GM12878 (cell line): ENCODE measurements around the gene CALN1. TPM values are rescaled to one million over a fixed set of nuclear protein-coding genes. Genes with fewer than 3 reads are reported as not detected.

Experiments
- ATAC-seq: fragments of 200-7000 bp; cut with Tn5 transposase; 3 replicates; pipeline ENCODE4 v1.9.1; 2020; ENCODE audit warnings: mild to moderate bottlenecking, moderate library complexity
- BruUV-seq: library from RNA; stranded (reverse); fragments of 400-500 nt; replicated peaks from 2 replicates; lab custom pipeline; 2021; lab: Mats Ljungman, UMichigan
- CTCF ChIA-PET: fragments of 300-600 bp; sonication (Branson Sonifier 250); formaldehyde crosslinking; extraction: SDS; loops from one replicate; lab custom pipeline; 2021; ENCODE audit warnings: inconsistent platforms; lab: Yijun Ruan, JAX
- POLR2A ChIA-PET: fragments of 350-600 bp; formaldehyde crosslinking; extraction: SDS; loops from one replicate; lab custom pipeline; 2021; ENCODE audit warnings: inconsistent platforms; lab: Charles Lee
- RAD21 ChIA-PET: fragments of 300-600 bp; sonication (Branson Sonifier 250); formaldehyde crosslinking; loops from one replicate; lab custom pipeline; 2023; ENCODE audit warnings: antibody characterized with exemption; ENCODE audit not compliant: unreplicated experiment; lab: Charles Lee
- SMC1A ChIA-PET: fragments of 300-600 bp; sonication (Branson Sonifier 250); formaldehyde crosslinking; loops from one replicate; lab custom pipeline; 2023; ENCODE audit not compliant: unreplicated experiment, uncharacterized antibody; lab: Charles Lee
- DNase-seq: peaks from one replicate; pipeline ENCODE4 v3.0.0-alpha.2; 2011; ENCODE audit warnings: low read depth, low spot score
- FAIRE-seq: peaks from 3 replicates; lab custom pipeline; 2011; peaks lifted over from hg19 to GRCh38; lab: Jason Lieb, UNC
- H2AFZ ChIP-seq: 2 replicates; pipeline ENCODE4 v1.6.0; 2011; ENCODE audit warnings: low read depth, low read length, control low read depth; ENCODE audit not compliant: control insufficient read depth
- H3K27ac ChIP-seq: 2 replicates; pipeline ENCODE4 v1.5.1; 2011; ENCODE audit warnings: control low read depth; ENCODE audit not compliant: control insufficient read depth, insufficient read depth
- H3K27me3 ChIP-seq, 2 experiments: replicated peaks in 1 of 2; 2 replicates each; pipeline versions ENCODE4 v1.6.0 to v1.6.1; 2011; ENCODE audit warnings: low read length in 1 of 2; ENCODE audit not compliant: control insufficient read depth in 2 of 2, insufficient read depth in 2 of 2
- H3K36me3 ChIP-seq, 2 experiments: 2 replicates each; pipeline ENCODE4 v1.5.1; 2011; ENCODE audit warnings: low read length in 1 of 2; ENCODE audit not compliant: control insufficient read depth in 2 of 2, insufficient read depth in 2 of 2
- H3K4me1 ChIP-seq: 2 replicates; pipeline ENCODE4 v1.6.1; 2011; ENCODE audit warnings: mild to moderate bottlenecking, low read length, moderate library complexity, mixed read lengths; ENCODE audit not compliant: control insufficient read depth, insufficient read depth
- H3K4me2 ChIP-seq: 2 replicates; pipeline ENCODE4 v1.6.0; 2011; ENCODE audit warnings: control low read depth; ENCODE audit not compliant: control insufficient read depth, insufficient read depth
- H3K4me3 ChIP-seq: fragments of 200-600 bp; sonication (generic); 2 replicates; pipeline ENCODE4 v1.5.1; 2016
- H3K79me2 ChIP-seq: 2 replicates; pipeline ENCODE4 v1.6.0; 2011; ENCODE audit warnings: low read length; ENCODE audit not compliant: control insufficient read depth, insufficient read depth
- H3K9ac ChIP-seq: 2 replicates; pipeline ENCODE4 v1.8.0; 2011; ENCODE audit warnings: low read length, control low read depth, mixed read lengths; ENCODE audit not compliant: control insufficient read depth, insufficient read depth
- H3K9me3 ChIP-seq: replicated peaks from 3 replicates; pipeline ENCODE4 v1.5.1; 2011; ENCODE audit warnings: mild to moderate bottlenecking, low read length; ENCODE audit not compliant: control insufficient read depth, insufficient read depth
- H4K20me1 ChIP-seq: 2 replicates; pipeline ENCODE4 v1.6.0; 2011; ENCODE audit not compliant: control insufficient read depth, insufficient read depth
- CREB1 ChIP-seq: IDR thresholded peaks from 2 replicates; pipeline ENCODE4 v1.6.1; 2012; ENCODE audit warnings: low read depth, mild to moderate bottlenecking, inconsistent platforms
- E4F1 ChIP-seq: fragments of 450-650 bp; IDR thresholded peaks from 2 replicates; pipeline ENCODE4 v1.6.1; 2018; ENCODE audit warnings: borderline replicate concordance, mild to moderate bottlenecking; ENCODE audit not compliant: partially characterized antibody
- ETV6 ChIP-seq, 2 experiments: fragments of 450-650 bp in 1 of 2; IDR thresholded peaks in 1 of 2; conservative IDR thresholded peaks in 1 of 2; 2 replicates each; pipeline ENCODE4 v1.6.1; 2014; ENCODE audit warnings: antibody characterized with exemption in 1 of 2, borderline replicate concordance in 1 of 2, low read depth in 1 of 2, mild to moderate bottlenecking in 1 of 2, moderate library complexity in 1 of 2
- NFYA ChIP-seq: IDR thresholded peaks from 2 replicates; pipeline ENCODE4 v1.6.1; 2011; ENCODE audit warnings: low read depth, mild to moderate bottlenecking, low read length, improper control_type of control experiment, borderline replicate concordance
- NR2C1 ChIP-seq: fragments of 450-650 bp; IDR thresholded peaks from 2 replicates; pipeline ENCODE4 v1.6.1; 2017; ENCODE audit warnings: antibody characterized with exemption, mild to moderate bottlenecking, moderate library complexity
- PML ChIP-seq: IDR thresholded peaks from 2 replicates; pipeline ENCODE4 v1.6.1; 2012; ENCODE audit warnings: low read length, inconsistent platforms
- RCOR1 ChIP-seq: conservative IDR thresholded peaks from 2 replicates; pipeline ENCODE4 v1.6.1; 2012; ENCODE audit warnings: low read depth, low read length, improper control_type of control experiment
- WGBS: methylation state at CpG from one replicate; pipeline ENCODE4 v1.1.6; 2016; ENCODE audit warnings: low lambda C conversion rate; ENCODE audit not compliant: insufficient replicate concordance, insufficient coverage; ENCODE audit errors: missing lambda C conversion rate; 5-methylcytosine and 5-hydroxymethylcytosine counted together
- in situ Hi-C: fragments of 300-500 bp; cut with MboI; formaldehyde crosslinking; loops from 9 replicates; pipeline ENCODE4 v1.14.3; 2018; ENCODE audit warnings: mixed read lengths
- intact Hi-C: fragments of 100-400 bp; cut with micrococcal nuclease; formaldehyde crosslinking; loops from one replicate; pipeline ENCODE4 v1.14.2; 2022; ENCODE audit not compliant: unreplicated experiment
- polyA plus RNA-seq, 11 experiments: library from polyadenylated mRNA; depleted of rRNA in 4 of 11; unstranded in 6 of 11; stranded (reverse) in 5 of 11; fragments of >200 nt; fragmentation: Nextera tagmentation in 4 of 11; fragmentation: Illumina TruSeq in 1 of 11; extraction: Ambion mirVana in 4 of 11; extraction: Trizol in 1 of 11; gene quantifications; 1 replicate in 1 of 11; 2 replicates in 10 of 11; pipeline versions ENCODE4 v1.2.1 to v1.2.3, GENCODE V29; 2011 to 2016; ENCODE audit warnings: inconsistent platforms in 2 of 11, missing spikeins in 2 of 11, low read depth in 1 of 11
- total RNA-seq, 4 experiments: library from RNA; depleted of rRNA in 3 of 4; stranded (reverse); fragments of >200 nt in 3 of 4; fragmentation: Illumina TruSeq in 1 of 4; extraction: Trizol in 1 of 4; gene quantifications; 2 replicates each; pipeline versions ENCODE4 v1.2.1 to v1.2.3, GENCODE V29; 2013 to 2021
- TF ChIP-seq, protein P1 (sequence below): IDR thresholded peaks from 2 replicates; pipeline ENCODE4 v1.6.1; 2011; ENCODE audit warnings: low read depth, low read length, improper control_type of control experiment, borderline replicate concordance

Gene CALN1
- total and polyA plus RNA-seq, 10 of the 15 experiments (the other 5 are each of a cell fraction or from before 2014, with no cell fraction given), result 0.48 to 15.3 (median 1.6) TPM

DNA sequence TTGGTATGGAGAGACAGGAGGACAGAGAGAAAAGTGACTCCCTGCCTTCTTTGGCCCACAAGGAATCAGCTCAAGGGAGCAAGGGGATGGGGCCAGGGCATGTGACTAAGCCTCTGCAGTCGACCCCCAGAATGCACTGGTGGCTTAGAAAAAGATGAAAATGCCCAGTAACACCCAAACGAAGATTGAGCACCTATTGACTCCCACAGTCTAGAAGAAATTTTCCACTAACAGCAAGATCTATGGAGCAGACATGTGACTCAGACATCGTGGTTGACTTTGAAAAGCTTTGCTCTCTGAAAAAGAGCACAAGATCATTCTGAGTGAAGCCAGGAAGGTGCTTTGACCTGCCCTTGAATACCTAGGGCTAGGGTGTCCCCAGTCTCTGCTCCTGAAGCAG, 586.0 kb downstream of the CALN1 start:
- BruUV-seq, result no TSS peak
- no peaks in the 10 kb centered on the region; the same call in 2 of the 3 replicates for H3K9me3 ChIP-seq
- H3K79me2 ChIP-seq, result no peaks in the 10 kb centered on the region
- no peaks in the 10 kb centered on the region for H4K20me1 ChIP-seq
- no peak overlapping the region for H3K27ac ChIP-seq
- no peak for FAIRE-seq
- H3K4me3 ChIP-seq, result no peak overlapping the region
- TF ChIP-seq NFYA (no peak), NR2C1 (no peak), E4F1 (no peak), RCOR1 (no peak), ETV6 (conservative IDR thresholded peaks at IDR 0.05 in 1 of 2, IDR thresholded peaks at IDR 0.05 in 1 of 2; ENCODE audit: borderline replicate concordance in 1 of 2, low read depth in 1 of 2) (no peak), PML (no peak), CREB1 (no peak)
- TF ChIP-seq, protein P1, sequence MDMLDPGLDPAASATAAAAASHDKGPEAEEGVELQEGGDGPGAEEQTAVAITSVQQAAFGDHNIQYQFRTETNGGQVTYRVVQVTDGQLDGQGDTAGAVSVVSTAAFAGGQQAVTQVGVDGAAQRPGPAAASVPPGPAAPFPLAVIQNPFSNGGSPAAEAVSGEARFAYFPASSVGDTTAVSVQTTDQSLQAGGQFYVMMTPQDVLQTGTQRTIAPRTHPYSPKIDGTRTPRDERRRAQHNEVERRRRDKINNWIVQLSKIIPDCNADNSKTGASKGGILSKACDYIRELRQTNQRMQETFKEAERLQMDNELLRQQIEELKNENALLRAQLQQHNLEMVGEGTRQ, result no peak
- ChIA-PET SMC1A (no interaction called here), CTCF (no interaction called here), POLR2A (no interaction called here), RAD21 (no interaction called here)
- H2AFZ ChIP-seq, result no peak overlapping the region
- H3K36me3 ChIP-seq, result no peaks in the 10 kb centered on the region
- H3K9ac ChIP-seq, result no peak overlapping the region
- H3K4me1 ChIP-seq, result no peaks in the 10 kb centered on the region
- H3K4me2 ChIP-seq, result no peak overlapping the region
- in situ Hi-C loops, result no loop called here
- no peak for DNase-seq
- intact Hi-C loops, result no loop called here
- 0% methylated on average over 3 of the region's 3 CpGs for WGBS
- ATAC-seq, result no peak
- H3K27me3 ChIP-seq, result no peaks in the 10 kb centered on the region
